ENCODE data around the gene YAF2. TPM values are rescaled to one million over a fixed set of nuclear protein-coding genes. Genes with fewer than 3 reads are reported as not detected.

YAF2 gene
- total and polyA plus RNA-seq, 2 donors (not counting 1 experiment from before 2014, with no cell fraction given): 11.6 to 41.9 TPM

DNA sequence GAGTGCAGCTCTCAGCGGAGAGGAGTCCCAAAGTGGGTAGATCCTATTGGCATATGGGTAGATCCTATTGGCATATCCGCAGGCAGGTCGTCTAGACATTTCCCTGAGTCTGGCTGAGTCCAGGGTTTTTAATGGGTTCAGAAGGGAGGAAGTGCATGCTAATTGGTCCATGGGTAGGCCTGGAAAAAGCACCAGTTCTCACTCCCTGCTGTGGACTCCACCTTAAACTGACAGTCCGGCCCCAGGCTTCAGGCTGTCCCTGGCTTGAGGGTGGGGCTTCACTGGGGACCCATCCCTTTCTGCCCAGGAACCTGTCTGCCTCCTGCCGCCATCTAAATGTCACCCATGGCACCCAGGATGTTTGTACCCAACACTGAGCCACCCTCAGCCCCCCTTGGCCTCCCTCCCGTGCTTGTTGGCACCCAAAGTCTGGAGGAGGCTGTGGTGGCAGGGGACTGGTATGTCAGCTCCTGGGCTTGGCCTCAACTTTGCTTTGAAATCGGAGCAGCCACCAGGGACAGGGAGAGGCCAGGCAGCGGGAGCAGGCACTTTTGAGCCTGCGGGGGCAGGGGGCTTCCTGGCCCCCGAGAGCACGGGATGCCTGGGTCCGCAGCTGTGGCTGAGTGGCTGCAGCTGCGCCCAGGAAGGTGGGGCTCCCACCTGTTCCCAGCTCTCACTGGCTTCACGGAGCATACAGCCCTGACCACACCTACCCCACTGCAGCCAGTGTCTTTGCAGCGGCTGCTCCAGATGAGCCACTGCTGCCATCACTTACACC is 29.6 kb upstream of the YAF2 start:
- no peak for TF ChIP-seq EZH2 (IDR thresholded peaks at IDR 0.05; ENCODE audit: borderline replicate concordance, insufficient read depth, low read depth, low read length, poor library complexity, severe bottlenecking)
- TF ChIP-seq, protein P1, sequence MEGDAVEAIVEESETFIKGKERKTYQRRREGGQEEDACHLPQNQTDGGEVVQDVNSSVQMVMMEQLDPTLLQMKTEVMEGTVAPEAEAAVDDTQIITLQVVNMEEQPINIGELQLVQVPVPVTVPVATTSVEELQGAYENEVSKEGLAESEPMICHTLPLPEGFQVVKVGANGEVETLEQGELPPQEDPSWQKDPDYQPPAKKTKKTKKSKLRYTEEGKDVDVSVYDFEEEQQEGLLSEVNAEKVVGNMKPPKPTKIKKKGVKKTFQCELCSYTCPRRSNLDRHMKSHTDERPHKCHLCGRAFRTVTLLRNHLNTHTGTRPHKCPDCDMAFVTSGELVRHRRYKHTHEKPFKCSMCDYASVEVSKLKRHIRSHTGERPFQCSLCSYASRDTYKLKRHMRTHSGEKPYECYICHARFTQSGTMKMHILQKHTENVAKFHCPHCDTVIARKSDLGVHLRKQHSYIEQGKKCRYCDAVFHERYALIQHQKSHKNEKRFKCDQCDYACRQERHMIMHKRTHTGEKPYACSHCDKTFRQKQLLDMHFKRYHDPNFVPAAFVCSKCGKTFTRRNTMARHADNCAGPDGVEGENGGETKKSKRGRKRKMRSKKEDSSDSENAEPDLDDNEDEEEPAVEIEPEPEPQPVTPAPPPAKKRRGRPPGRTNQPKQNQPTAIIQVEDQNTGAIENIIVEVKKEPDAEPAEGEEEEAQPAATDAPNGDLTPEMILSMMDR (IDR thresholded peaks at IDR 0.05): no peak
- Mint-ChIP-seq H3K4me1 (no peaks in the 10 kb centered on the region), H3K27me3 (peaks cover 8% of the 10 kb centered on the region), H3K4me3 (no peak overlapping the region), H3K9me3 (ENCODE audit: insufficient read depth) (no peaks in the 10 kb centered on the region), H3K27ac (no peak overlapping the region)
- no peaks in the 10 kb centered on the region for H3K27me3 ChIP-seq (replicated peaks in 1 of 4; ENCODE audit: control extremely low read depth in 1 of 4, control insufficient read depth in 3 of 4, insufficient read depth in 4 of 4, low read length in 3 of 4)
- intact Hi-C loops (cut with micrococcal nuclease): no loop called here
- H2AFZ ChIP-seq (ENCODE audit: insufficient read depth, low read depth, low read length, poor library complexity, severe bottlenecking): no peak overlapping the region
- POLR2A ChIA-PET: no interaction called here
- no peak overlapping the region for H3K4me3 ChIP-seq (ENCODE audit: control extremely low read depth in 1 of 5, extremely low read depth in 1 of 5, insufficient read depth in 1 of 5, low read depth in 2 of 5, low read length in 4 of 5)
- no peaks in the 10 kb centered on the region for H4K20me1 ChIP-seq (ENCODE audit: control insufficient read depth, insufficient read depth, low read length, poor library complexity, severe bottlenecking)
- ATAC-seq (ENCODE audit: low read depth): no peak
- H3K79me2 ChIP-seq (ENCODE audit: control insufficient read depth, insufficient read depth, low read length): no peaks in the 10 kb centered on the region
- DNase-seq: no peak
- CTCF ChIA-PET: interaction anchor here (0.5 kb wide), 1 partner anchor 29 kb away, joined by 3 read pairs; no protein-coding TSS in a partner anchor
- H3K27ac ChIP-seq (ENCODE audit: low read length in 2 of 2): no peak overlapping the region
- H3K9ac ChIP-seq (ENCODE audit: low read length): no peak overlapping the region
- H3K36me3 ChIP-seq (replicated peaks in 1 of 2; ENCODE audit: control extremely low read depth in 1 of 2, control insufficient read depth in 1 of 2, extremely low read depth in 1 of 2, insufficient read depth in 2 of 2, low read length in 1 of 2): no peaks in the 10 kb centered on the region
- H3K9me3 ChIP-seq (ENCODE audit: control extremely low read depth in 1 of 3, control insufficient read depth in 2 of 3, insufficient read depth in 1 of 3, low read length in 2 of 3): peaks cover 0 to 1% (median 0%) of the 10 kb centered on the region in 3 donors
- H3K4me1 ChIP-seq (ENCODE audit: control insufficient read depth in 2 of 2, insufficient read depth in 2 of 2, low read length in 2 of 2): no peaks in the 10 kb centered on the region
- no peak overlapping the region for H3K4me2 ChIP-seq (replicated peaks; ENCODE audit: low read depth, low read length, poor library complexity, severe bottlenecking)
- 93% methylated on average over 13 of the region's 15 CpGs for WGBS (ENCODE audit: insufficient coverage)

DNA sequence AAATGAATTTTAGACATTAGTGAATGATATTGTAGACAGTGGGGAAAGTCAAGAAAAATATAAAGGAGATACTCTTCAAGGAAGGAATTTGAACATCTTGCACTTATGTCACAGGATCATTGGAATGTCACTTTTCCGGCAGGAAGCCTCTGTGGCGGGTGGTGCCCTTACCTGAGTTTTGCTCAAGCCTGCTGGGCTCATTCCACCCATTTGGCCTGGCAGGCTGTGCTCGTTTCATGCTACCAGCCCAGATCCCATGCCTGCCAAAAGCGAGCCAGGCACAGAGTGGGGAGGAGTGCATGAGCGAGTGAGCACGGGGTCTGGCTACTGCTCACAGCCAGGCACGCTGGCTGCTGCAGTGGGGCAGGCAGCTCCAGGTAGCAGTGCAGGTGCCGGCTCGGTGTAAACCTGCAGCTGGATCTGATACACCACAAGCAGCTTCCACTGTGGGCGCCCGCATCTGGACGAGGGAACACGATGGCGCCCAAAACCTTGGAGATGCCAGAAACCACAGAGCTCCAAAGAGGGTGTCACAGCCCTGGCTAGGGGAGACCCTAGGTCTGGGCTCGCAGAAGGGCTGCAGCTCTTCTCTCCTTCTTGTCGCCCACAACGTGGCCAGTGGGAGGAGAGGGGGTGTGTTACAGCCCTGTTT is 28.7 kb upstream of the YAF2 start:
- no peak for TF ChIP-seq EZH2 (IDR thresholded peaks at IDR 0.05; ENCODE audit: borderline replicate concordance, insufficient read depth, low read depth, low read length, poor library complexity, severe bottlenecking)
- TF ChIP-seq, protein P1 (IDR thresholded peaks at IDR 0.05): no peak
- 97% methylated on average over 14 of the region's 17 CpGs for WGBS (ENCODE audit: insufficient coverage)
- no peaks in the 10 kb centered on the region for H3K9me3 Mint-ChIP-seq (ENCODE audit: insufficient read depth)
- Histone ChIP-seq H3K79me2 (ENCODE audit: control insufficient read depth, insufficient read depth, low read length) (no peaks in the 10 kb centered on the region), H3K9me3 (ENCODE audit: control extremely low read depth in 1 of 3, control insufficient read depth in 2 of 3, insufficient read depth in 1 of 3, low read length in 2 of 3) (no peaks in the 10 kb centered on the region), H3K4me2 (replicated peaks; ENCODE audit: low read depth, low read length, poor library complexity, severe bottlenecking) (no peak overlapping the region), H3K27me3 (replicated peaks in 1 of 4; ENCODE audit: control extremely low read depth in 1 of 4, control insufficient read depth in 3 of 4, insufficient read depth in 4 of 4, low read length in 3 of 4) (no peaks in the 10 kb centered on the region), H2AFZ (ENCODE audit: insufficient read depth, low read depth, low read length, poor library complexity, severe bottlenecking) (no peak overlapping the region), H3K27ac (ENCODE audit: low read length in 2 of 2) (no peak overlapping the region), H3K4me3 (ENCODE audit: control extremely low read depth in 1 of 5, extremely low read depth in 1 of 5, insufficient read depth in 1 of 5, low read depth in 2 of 5, low read length in 4 of 5) (no peak overlapping the region), H3K4me1 (ENCODE audit: control insufficient read depth in 2 of 2, insufficient read depth in 2 of 2, low read length in 2 of 2) (no peaks in the 10 kb centered on the region), H3K9ac (ENCODE audit: low read length) (no peak overlapping the region), H4K20me1 (ENCODE audit: control insufficient read depth, insufficient read depth, low read length, poor library complexity, severe bottlenecking) (no peaks in the 10 kb centered on the region), H3K36me3 (replicated peaks in 1 of 2; ENCODE audit: control extremely low read depth in 1 of 2, control insufficient read depth in 1 of 2, extremely low read depth in 1 of 2, insufficient read depth in 2 of 2, low read length in 1 of 2) (no peaks in the 10 kb centered on the region)
- intact Hi-C loops (cut with micrococcal nuclease): no loop called here
- H3K27ac Mint-ChIP-seq: no peak overlapping the region
- ChIA-PET POLR2A (no interaction called here), CTCF (interaction anchor here (0.5 kb wide), 1 partner anchor 30 kb away, joined by 3 read pairs; no protein-coding TSS in a partner anchor)
- no peak for DNase-seq
- H3K4me1 Mint-ChIP-seq: no peaks in the 10 kb centered on the region
- peaks cover 6% of the 10 kb centered on the region for H3K27me3 Mint-ChIP-seq
- no peak for ATAC-seq (ENCODE audit: low read depth)
- H3K4me3 Mint-ChIP-seq: no peak overlapping the region
